Erythroblast (primary cell): ENCODE data around the gene PIGU.
"Not testable (repeated sequence)": the region's sequence is repeated elsewhere in the genome, so short reads cannot be mapped to it uniquely, and the experiment has no call there.

ENCODE experiments used
- GATA1 ChIP-seq: IDR thresholded peaks from 2 replicates; pipeline ENCODE4 v1.6.1; 2011; ENCODE audit warnings: low read depth, mild to moderate bottlenecking, control low read depth, low read length, moderate library complexity
- POLR2A ChIP-seq: IDR thresholded peaks from 2 replicates; pipeline ENCODE4 v1.6.1; 2011; ENCODE audit warnings: mild to moderate bottlenecking, low read length

DNA sequence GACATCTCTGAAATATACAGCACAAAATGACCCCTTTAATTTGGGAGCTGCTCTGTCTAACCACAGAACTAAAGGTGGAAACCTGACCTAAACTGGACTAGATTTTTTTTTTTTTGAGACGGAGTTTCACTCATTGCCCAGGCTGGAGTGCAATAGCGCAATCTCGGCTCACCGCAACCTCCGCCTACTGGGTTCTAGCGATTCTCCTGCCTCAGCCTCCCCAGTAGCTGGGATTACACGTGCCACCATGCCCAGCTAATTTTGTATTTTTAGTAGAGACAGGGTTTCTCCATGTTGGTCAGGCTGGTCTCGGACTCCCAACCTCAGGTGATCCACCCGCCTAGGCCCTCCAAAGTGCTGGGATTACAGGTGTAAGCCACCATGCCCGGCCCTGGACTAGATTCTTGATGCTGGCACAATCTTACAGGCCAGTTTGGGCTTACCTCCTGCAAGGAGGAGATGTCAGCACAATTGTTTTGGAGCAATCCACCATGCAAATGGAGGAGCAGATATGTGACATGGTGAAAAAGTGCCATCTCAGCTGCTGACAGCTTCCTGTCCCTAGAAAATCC is 37.1 kb upstream of the PIGU start:
- TF ChIP-seq POLR2A, GATA1: not testable (repeated sequence)
